Stimulated activated CD4-positive, alpha-beta T cell treated with anti-CD3 and anti-CD28 coated beads, Interleukin-4, amount 100 ng/mL, for 48 hours (primary cell): ENCODE measurements around the gene TRPV2.

Experiments used
- DNase-seq, 2 donors: peaks; one replicate each; pipeline ENCODE4 v3.0.0-alpha.2; 2020; ENCODE audit warnings: low read depth in 2 of 2

The TRPV2 gene

DNA sequence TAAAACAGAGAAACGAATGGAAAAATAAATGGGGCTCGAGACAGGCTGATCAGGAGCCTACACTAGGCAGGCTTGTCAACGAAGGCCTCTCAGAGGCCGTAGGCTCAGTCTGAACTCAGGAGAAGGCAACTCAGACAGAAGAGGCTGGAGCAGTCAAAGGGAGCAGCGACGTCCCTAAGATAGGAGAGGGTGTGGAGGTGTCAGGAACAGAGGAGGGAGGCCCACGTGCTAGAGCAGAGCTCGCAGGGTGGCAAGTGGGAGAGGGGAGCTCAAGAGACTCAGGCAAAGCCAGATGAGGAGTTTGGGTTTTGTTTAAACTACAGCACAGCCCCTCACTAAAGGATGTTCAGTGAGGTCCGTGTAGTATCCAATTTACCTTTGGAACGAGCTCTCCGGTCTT, 43.9 kb downstream of the TRPV2 start:
- DNase-seq: no peak

DNA sequence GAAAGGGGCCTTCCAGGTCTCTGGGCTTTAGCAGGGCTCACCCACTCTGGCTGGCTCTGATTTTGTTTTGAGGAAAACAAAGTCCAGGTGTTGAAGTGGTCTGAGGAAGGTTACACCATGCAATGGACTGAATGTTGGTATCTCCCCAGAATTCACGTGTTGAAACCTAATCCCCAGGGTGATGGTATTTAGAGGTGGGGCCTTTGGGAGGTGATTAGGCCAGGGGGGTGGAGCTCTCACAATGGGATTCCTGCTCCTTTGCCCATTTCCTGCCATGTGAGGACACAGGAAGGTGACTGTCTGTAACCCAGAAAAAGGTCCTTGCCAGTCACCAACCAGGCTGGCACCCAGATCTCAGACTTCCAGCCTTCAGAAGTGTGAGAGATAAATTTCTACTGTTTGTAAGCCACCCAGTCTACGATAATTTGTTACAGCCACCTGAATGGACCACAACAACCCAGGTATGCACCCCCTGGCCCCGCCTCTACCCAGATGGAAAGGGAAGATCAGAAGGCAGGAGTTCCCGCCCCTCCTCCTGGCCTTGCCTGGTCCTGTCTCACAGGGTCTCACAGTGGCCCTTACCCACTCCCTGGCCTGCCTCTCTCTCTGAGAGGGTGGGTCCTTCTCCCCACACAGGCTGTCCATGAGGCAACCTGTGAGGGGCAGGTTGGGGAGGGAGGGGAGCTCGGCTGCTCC, 44.6 kb downstream of the TRPV2 start:
- DNase-seq: no peak

DNA sequence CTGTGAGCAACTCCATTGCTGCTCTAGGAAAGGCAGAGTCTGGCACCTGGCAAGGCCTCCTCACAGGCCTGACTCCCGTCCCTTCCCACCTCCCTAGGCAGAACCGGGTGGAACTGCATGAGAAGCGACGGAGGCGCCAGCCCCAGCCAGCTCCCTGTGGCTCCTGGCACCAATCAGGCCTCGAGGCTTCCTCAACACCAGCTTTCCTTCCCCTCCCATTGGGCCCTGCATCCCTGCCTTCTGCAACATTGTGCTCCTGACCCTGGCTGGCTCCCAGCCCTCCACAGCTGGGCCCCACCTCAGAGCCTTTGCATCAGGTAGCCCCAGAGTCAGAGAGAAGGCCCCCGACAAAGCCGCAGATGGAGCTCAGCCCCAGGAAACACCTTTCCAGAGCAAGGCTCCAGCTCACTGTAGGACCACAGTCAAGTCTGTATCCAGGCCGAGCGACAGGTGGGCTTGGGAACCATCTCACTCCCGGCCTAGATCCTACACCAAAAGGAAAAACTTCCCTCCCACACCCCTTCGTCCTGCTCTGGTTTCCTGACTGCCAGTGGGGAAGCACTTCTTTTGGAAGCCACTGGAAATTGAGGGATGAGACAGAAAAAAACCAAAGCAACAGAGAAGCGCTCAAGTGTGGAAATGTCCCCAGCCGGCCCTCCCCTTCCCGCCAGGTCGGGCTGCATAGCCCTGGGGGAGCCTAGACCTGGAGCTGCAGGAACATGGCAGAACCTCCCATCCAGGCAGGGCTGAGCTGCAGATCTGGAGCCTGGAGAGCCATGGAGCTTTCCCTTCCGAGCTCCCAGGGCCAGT, 45.6 kb downstream of the TRPV2 start:
- DNase-seq: no peak

DNA sequence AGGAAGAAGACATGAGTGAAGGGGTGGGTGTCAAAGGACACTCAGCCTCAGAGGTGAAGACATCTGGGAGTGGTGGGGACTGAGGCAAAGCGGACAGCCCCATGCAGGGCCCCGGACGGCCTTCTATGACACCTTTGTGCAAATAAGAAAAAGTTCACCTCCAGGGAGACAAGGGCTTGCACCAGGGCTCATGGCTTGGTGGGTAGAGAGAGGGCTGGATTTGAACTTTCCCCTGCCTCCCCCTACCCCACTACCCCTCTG, 46.2 kb downstream of the TRPV2 start:
- no peak for DNase-seq

DNA sequence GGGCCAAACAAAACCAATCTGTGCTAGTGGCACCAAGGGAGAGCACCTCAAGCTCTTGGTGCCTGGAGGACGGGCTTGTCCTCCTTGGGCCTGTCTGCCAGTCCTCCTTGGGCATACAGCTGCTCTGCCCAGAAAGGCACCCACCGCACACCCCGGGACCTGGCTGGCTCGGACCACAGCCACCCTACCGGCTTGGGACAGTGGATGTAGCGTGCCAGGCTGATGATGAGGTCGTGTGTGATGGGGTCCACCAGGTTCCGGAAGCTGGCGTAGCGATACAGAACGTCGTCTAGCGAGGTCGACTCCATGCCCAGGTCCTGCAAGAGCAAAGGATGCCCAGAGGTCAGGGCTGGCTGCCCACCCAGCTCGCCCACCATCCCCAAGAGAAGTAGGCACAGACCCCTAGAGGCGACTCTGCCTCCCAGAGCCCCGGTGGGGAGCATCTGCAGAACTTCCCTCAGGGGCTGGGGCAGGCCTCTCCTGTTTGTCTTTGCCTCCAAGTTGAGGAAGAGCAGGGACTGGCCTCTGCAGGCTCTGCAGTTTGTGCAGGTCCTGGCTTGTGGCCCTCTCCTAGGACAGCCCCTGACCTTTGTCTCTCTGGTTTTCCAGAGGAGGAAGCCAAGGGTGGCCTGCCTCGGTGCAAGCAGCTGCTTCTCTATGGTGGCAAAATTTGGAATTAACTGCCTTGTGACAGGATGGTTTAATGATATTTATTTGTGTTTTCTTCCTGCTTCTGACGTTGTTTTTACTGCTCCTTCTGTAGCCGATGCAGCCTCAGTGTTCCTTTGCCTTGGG, 46.9 kb downstream of the TRPV2 start:
- DNase-seq: no peak

DNA sequence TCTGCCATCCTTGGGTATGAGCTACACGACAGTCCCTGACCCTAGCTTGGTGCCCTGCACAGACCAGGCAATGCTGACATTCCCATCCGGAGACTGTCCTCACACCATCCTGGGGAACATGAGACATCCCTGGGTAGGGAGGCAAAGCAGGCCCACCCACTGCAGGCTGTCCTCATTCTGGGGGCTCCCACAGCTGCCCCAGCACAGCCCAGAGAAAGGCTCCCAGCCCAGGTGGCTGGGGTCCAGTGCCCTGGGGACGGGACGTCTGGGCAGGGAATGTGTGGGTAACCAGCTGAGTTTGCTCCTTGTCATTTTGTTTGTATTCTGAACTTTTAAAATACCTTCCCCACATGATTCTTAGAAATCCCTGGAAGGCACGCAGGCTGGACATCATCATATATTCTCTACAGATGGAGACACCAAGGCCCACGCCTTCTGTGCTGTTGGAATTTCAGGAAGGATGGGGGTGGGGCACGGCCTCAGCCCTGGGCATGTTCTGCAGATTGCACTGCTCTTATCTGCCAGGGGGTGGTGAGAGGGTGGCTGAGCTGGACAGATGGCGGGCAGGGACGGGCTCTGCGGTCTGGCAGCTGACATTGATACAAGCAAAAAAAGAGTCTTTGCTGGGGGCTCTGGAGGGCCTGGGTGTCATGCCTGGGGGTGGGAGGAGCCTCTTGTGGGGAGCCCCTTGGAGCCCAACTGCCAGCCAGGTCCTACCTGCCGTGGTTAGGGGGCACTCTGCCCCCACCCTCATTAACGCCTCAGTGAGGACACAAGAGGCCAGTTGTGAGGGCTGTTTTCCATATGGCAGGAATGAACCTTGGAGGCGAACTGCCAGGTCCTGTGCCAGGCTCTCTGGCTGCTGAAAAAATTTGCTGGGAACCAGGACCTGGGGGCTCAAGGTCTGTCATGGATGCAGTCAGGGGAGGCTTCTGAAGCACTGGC, 48.3 kb downstream of the TRPV2 start:
- no peak for DNase-seq

DNA sequence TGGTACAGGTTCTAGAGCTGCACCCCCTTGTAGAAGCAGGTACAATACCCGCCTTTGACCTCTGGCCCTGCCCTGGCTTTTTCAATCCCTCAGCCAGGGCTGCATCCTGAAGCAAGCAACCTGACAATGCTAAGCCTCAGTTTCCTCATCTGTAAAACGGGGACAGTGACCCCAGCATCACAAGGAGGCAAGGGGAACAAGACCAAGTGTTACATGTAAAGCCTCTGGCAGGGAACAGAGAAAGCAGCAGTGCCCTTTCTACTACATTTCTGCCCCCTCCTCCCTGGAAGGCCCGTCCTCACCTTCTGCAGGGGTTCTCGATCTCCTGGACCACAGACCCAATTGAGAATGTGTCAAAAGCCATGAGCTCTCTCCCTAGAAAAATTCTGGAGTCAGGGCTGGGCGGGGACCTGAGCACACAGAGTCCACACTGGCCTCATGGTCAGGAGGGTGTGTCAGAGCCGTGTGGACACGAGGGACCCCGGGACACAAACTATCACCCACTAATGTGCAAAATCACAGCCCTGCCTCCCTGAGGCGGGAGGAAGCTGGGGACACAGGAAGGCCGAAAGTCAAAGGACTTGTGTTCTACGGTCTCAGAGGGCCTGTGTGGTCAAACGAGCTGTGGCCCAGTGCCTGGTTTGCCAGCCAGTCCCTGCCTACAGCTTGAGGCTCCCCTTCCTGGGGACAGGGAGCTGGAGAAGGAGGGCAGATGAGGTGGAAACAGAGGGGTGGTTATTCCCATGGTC, 49.1 kb downstream of the TRPV2 start:
- no peak for DNase-seq

DNA sequence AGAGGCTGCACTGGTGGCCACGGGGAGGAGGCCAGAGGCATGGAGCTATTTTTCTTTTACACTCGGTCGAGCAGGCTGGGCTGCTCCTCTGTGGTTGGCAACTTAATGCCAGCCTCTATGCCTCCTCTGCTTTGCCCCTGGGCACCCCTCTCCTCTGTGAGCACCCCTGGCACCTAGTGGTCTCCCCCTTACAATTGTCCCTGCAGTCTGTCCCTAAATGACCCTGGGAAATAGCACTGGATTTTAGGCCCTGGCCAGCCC, 49.6 kb downstream of the TRPV2 start:
- DNase-seq: no peak

DNA sequence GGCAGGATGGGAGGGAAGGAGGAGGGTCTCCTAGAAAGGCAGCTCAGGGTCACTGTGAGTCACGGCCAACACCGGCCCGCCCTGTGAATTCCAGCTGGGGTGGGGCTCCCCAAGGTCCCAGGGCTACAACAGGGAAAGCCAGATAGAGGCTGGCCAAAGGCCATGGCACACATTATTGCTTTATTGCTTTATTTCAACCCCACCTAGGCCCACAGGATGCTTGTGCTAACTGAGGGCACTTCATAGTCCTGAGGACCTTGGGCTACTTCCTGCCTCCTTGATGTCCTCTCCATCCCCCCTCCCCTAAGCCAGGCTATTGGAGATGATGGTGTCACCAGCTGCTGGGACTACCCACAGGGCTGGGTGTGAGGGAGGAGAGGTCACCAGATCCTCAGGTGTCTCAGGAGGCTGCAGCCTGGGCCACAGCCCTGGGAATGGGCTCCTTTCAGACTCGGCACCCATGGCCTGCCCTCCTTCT, 50.5 kb downstream of the TRPV2 start:
- no peak for DNase-seq

DNA sequence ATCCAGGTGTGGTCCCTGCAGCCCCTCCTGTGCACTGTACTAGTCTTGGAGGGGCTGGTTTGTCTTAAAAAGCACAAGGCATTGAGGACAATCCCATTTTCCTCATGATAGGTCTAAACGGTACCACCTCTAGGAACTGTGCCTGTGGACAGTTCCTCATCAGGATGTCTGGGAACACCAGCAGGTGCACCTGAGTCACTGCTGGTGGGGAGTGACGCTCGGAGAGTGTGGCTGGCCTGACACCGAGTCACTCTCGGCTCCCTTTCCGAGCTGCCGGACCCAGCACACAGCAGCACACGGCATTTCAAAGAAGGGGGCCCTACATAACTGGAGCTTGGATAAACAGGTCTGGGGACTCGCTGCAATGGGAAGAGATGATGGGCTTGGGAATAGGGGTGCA, 51.0 kb downstream of the TRPV2 start:
- no peak for DNase-seq

DNA sequence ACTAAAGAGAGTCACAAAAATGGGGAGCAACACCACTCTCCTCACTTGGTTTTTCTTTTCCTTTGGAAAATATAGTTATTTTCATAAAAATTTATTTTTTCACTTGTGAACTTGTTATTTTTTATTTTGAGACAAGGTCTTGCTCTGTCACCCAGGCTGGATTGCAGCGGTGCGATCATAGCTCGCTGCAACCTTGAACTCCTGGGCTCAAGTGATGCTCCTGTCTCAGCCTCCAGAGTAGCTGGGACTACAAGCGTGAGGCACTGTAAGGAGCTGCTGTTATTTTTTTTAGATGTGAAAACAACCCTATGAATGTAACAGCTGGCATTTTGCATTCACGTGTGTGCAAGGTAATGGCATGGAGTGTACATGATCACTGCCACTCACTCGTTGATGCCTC, 51.7 kb downstream of the TRPV2 start:
- DNase-seq: no peak

DNA sequence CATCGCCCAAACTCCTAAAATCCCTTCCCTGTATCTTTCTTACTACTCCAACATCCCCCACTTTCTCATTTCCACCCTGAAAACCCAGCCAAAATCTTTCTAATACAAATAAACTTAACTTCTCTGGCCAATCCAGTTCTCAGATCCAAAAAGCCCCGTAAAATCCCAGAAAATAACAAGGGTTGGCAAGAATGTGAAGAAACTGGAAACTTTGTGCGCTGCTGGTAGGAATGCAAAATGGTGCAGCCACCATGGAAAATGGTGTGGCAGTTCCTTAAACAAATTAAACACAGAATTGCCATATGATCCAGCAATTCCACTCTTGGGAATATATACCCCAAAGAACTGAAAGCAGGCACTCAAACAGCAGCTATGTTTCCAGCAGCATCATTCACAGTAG, 52.5 kb downstream of the TRPV2 start:
- DNase-seq: no peak

DNA sequence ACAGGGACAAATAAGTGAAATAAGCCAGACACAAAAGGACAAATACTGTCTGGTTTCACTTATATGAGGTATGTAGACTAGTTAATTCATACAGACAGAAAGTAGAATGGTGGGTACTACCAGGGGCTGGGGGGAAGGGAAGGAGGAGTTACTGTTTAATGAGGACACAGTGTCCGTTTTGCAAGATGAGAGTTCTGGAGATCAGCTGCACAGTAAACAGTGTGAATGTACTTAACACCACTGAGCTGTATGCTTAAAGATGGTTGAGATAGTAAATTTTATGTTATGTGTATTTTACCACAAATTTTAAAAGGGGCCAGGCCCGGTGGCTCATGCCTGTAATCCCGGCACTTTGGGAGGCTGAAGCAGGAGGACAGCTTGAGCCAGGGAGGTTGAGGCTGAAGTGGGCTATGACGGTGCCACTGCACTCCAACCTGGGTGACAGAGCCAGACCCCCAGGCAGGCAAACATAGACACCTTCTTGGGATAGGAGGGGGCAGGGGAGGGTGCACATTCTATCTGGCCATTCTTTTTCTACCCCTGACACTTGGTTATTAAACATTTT, 53.1 kb downstream of the TRPV2 start:
- no peak for DNase-seq

DNA sequence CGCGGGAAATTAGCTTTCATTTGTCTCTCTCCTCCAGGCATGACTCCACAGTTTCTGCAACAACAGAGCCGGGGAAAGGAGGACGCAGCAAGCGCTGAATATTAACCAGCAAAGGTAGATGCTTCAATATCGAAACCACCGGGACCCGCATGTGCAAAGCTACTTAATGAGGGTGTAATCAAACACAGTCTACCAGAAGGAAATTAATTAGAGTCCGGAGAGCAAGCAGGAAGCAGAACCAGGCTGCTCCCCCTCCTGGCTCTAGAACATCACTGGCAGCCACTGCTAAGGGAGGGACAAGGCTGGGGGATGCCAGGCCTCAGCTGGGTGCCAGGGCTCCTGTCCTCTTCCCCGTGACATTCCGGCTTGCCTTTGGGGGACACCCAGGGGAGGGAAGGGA, 54.9 kb downstream of the TRPV2 start:
- DNase-seq: no peak

DNA sequence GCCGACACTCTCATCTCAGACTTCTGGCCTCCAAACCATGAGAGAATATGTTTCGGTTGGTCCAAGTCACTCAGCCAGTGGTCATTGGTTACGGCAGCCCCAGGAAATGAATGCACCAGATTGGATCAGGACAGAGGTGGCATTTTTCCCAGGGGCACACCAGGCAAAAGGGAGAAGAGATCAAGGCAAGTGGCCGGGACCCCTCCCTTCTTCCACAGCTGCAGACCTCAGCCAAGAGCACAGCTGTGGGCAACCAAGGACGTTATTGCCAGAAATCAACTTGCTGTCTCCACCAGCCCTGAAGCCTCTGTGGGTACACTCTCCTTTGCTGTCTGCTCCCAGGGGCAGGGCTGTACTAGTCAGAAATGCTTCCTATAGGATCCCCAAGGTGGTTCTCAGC, 55.9 kb downstream of the TRPV2 start:
- DNase-seq: no peak

DNA sequence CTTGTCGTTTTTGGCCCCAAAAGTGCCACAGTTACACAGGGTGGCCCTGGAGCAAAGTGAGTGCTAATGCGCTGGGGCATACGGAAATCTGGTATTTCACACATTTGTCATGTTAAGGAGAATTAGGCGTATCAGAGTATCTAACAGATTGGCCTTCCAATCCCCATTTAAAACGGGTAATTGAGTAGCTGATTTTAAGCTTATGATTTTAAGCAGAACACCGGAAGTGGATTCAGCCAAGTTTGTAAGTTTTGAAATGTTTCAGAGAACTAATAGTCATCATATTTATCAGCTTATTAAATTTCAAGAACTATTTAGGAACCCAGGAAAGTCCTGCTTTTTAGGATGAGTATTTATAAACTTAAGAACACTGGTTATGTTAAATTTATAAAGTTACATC, 57.2 kb downstream of the TRPV2 start:
- no peak for DNase-seq

DNA sequence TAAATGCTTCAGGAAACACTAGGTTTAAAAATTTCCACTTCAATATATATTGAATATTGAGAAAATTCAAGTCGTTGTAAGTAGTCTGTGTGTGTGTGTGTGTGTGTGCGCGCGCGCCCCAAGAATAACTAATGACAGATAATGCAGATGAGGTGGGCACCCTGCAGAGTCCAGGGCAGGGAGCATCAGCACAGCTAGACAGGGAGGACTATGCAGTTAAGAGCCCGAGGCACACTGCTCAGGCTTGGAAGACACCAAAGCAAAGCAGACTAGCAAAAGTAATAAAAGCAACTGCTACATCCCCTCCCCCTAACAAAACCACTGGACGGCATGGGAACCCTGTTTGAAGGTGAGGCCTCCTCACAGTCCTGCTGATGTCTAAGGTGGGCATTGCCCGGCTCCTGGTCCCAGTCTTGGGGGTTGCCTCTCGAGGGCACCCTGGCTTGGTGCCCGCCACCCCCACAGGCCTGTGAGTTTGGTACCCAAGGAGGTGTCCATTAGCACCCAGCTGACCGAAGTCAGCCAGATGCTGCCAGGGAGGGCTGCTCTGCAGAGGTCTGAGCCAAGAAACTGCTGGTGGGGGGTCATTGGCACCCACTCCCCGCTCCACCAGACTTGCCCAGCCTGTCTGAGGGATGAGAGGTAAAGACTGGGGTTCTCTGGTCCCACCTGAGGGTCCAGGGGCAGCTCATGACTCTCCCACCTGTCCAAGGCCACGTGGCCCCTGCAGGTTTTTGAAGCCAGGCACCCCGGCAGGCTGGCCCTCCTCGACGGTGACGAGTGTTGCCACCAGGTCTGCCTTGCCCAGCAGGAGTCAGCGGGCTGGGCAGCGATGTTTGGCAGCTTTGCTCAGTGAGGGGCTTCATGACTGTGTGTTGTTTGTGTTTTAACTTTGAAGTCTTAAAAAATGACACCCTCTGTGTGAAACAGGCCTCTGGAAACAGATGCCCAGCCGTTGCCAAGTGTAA, 58.0 kb downstream of the TRPV2 start:
- no peak for DNase-seq

DNA sequence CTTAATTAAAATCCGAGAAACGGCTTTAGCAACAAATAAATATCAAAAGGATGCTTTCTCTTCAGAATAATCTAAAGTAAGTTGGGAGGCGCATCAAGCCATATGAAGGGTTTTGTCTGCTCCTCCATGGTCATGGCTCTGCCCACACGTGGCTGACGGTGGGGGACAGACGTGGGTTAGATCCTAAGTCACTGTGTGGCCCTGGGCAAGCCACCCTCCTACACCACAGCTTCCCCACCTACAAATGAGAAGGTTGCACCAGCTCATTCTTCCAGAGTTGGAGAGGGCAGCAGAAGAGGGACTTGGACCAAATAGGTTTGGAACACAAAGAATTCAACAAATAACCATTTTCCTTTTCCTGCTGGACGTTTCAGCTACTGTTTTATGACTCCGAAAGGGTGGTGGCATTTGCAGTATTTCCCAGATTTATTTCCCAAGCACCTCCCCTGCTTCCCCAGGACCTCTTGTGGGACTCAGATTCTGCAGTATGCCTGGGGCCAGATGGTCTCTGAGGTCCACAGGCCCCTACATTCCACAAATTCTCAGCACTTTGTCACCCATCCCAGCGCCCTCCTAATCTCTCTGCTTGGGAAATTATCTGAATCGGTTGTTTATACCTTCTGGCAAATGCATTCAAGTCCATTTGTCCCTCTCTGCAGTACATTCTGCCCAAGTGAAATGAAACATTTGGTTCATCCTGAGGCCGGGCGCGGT, 58.8 kb downstream of the TRPV2 start:
- no peak for DNase-seq

DNA sequence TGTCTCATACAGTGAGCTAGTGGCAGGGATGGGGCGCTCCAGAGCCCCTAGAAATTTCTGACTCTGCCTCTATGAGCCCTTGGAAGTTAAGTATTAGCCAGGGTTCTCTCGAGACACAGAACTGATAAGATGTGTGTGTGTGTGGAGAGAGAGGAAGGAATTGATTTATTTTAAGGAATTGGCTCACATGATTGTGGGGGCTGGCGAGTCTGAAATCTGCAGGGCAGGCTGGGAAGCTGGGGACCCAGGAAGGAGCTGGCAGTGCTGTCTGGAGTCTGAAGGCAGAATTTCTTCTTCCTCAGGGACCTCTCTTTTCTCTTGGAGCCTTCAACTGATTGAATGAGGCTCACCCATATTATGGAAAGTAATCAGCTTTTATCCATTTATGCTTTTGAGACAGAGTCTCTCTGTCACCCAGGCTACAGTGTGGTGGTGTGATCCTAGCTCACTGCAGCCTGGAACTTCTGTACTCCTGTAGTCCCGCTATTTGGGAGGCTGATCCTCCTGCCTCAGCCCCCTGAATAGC, 59.9 kb downstream of the TRPV2 start:
- DNase-seq: no peak
